HG02610 (cell line): ENCODE data around the gene TANC1.

Experiments used
- ATAC-seq: cut with Tn5 transposase; IDR thresholded peaks from one replicate; pipeline ENCODE4 v1.9.1; 2021; ENCODE audit warnings: mild to moderate bottlenecking, moderate library complexity; ENCODE audit not compliant: unreplicated experiment

TANC1 gene

GRCh38 chr2:159053161-159054031 lies 85.0 kb downstream of the TANC1 start:
- no peak for ATAC-seq

- no peak for ATAC-seq
These were observed 85.5 kb downstream of the TANC1 start for GRCh38 chr2:159054032-159054334.

GRCh38 chr2:159054985-159055384 lies 86.5 kb downstream of the TANC1 start:
- no peak for ATAC-seq

- no peak for ATAC-seq
These were observed 92.1 kb downstream of the TANC1 start for GRCh38 chr2:159060518-159060917.

- ATAC-seq, result no peak
These were observed 95.2 kb downstream of the TANC1 start for GRCh38 chr2:159063677-159064076.

- ATAC-seq, result no peak
These were observed 96.2 kb downstream of the TANC1 start for GRCh38 chr2:159064446-159065301.

GRCh38 chr2:159065313-159065712 lies 96.9 kb downstream of the TANC1 start:
- ATAC-seq, result no peak

GRCh38 chr2:159065891-159066290 lies 97.5 kb downstream of the TANC1 start:
- no peak for ATAC-seq

GRCh38 chr2:159066541-159067156 lies 98.2 kb downstream of the TANC1 start:
- no peak for ATAC-seq

- ATAC-seq, result no peak
These were observed 99.5 kb downstream of the TANC1 start for GRCh38 chr2:159067971-159068370.

GRCh38 chr2:159069229-159069628 lies 100.8 kb downstream of the TANC1 start:
- ATAC-seq, result no peak

- ATAC-seq, result no peak
These were observed 101.8 kb downstream of the TANC1 start for GRCh38 chr2:159070235-159070634.

- ATAC-seq, result no peak
These were observed 102.9 kb downstream of the TANC1 start for GRCh38 chr2:159071190-159071915.

GRCh38 chr2:159072795-159073194 lies 104.4 kb downstream of the TANC1 start:
- no peak for ATAC-seq

- ATAC-seq, result no peak
These were observed 104.8 kb downstream of the TANC1 start for GRCh38 chr2:159073256-159073655.

- ATAC-seq, result no peak
These were observed 106.2 kb downstream of the TANC1 start for GRCh38 chr2:159074605-159075004.

GRCh38 chr2:159075727-159076126 lies 107.3 kb downstream of the TANC1 start:
- no peak for ATAC-seq

- ATAC-seq, result no peak
These were observed 107.8 kb downstream of the TANC1 start for GRCh38 chr2:159076241-159076640.

GRCh38 chr2:159077869-159078268 lies 109.4 kb downstream of the TANC1 start:
- ATAC-seq, result no peak

GRCh38 chr2:159078443-159078842 lies 110.0 kb downstream of the TANC1 start:
- no peak for ATAC-seq

GRCh38 chr2:159080641-159081040 lies 112.2 kb downstream of the TANC1 start:
- no peak for ATAC-seq
